T-helper 1 cell (primary cell): ENCODE results near the gene P2RX4.
A peak's percentile ranks its signal among the peaks of the same experiment; 100 is the strongest.
"Not testable (repeated sequence)": the region's sequence is repeated elsewhere in the genome, so short reads cannot be mapped to it uniquely, and the experiment has no call there.

Source experiments
- DNase-seq, 5 donors: peaks; one replicate each; pipeline ENCODE4 v3.0.0-alpha.2; 2012 to 2020
- total RNA-seq, 4 donors: gene quantifications; one replicate each; lab custom pipeline; 2026; lab: John Stamatoyannopoulos, UW

The P2RX4 gene
- total RNA-seq = 43.0 to 71.2 (median 46.3) reads per million in 4 donors

- DNase-seq = peak; percentile 71 to 91 (median 79)
Measured at GRCh38 chr12:121209624-121210572, at the start of gene P2RX4. Gene P2RX4, plus strand, starts transcription at chr12:121210129. Its CDS starts 36 bp downstream, at chr12:121210165.

DNA sequence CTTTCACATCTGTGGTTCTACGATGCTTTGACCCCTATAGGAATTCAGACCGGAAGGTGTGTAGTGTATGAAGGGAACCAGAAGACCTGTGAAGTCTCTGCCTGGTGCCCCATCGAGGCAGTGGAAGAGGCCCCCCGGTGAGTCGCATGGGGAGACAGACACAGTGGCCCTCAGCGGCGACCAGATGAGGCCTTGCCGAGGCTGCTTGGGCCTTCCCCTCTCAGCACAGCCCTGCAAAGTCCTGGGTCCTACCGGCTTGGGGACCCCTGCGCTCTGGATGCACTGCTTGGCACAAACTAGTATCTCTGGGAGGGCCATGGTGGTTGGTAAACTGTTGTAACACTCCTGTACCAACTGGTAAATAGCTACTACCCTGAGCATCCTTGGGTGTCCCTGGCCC lies 47.5 kb upstream of the P2RX4 start:
- no peak for DNase-seq

DNA sequence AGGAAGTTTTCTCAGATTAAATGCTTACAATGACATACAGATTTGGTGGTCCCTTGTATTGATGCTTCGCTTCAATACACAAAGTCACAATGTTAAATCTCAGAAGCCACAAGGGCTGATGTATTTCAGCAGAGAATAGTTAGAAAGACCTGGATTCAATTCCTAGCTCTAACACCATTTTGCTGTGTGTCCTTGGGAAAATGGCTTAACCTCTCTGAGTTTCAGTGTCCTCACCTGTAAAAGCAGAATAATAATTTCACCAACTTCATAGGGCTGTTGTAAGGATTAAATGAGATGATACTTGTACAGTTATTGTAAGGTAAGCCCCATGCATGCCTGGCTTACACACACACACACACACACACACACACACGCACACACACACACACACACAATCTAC lies 46.9 kb upstream of the P2RX4 start:
- DNase-seq = no peak

- DNase-seq = not testable (repeated sequence)
Measured at GRCh38 chr12:121164839-121165238, 45.1 kb upstream of the P2RX4 start.

DNA sequence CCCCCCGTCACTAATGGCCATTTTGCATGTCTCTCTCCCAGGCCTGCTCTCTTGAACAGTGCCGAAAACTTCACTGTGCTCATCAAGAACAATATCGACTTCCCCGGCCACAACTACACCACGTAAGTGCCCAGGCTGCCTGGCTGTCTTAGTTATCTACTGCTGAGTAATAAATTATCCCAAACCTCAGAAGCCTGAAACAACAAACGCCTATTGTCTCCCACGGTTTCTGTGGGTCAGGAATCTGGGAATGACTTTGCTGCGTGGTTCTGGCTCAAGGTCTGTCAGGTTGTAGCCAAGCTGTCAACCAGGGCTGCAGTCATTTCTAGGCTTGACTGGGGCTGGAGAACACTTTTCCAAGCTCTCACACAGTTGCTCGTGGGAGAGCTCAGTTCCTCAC lies 44.6 kb upstream of the P2RX4 start:
- no peak for DNase-seq

- DNase-seq = no peak
Measured at GRCh38 chr12:121166356-121166755, 43.6 kb upstream of the P2RX4 start.

GRCh38 chr12:121167232-121167820 lies 42.6 kb upstream of the P2RX4 start:
- no peak for DNase-seq

- DNase-seq = no peak
Measured at GRCh38 chr12:121167951-121168350, 42.0 kb upstream of the P2RX4 start.

- DNase-seq = no peak
Measured at GRCh38 chr12:121170151-121170550, 39.8 kb upstream of the P2RX4 start.

- DNase-seq = peak in 1 of 5 donors; percentile 15
Measured at GRCh38 chr12:121170611-121171260, 39.2 kb upstream of the P2RX4 start.

- DNase-seq = no peak
Measured at GRCh38 chr12:121172145-121172544, 37.8 kb upstream of the P2RX4 start.

GRCh38 chr12:121175383-121176119 lies 34.4 kb upstream of the P2RX4 start:
- no peak for DNase-seq

DNA sequence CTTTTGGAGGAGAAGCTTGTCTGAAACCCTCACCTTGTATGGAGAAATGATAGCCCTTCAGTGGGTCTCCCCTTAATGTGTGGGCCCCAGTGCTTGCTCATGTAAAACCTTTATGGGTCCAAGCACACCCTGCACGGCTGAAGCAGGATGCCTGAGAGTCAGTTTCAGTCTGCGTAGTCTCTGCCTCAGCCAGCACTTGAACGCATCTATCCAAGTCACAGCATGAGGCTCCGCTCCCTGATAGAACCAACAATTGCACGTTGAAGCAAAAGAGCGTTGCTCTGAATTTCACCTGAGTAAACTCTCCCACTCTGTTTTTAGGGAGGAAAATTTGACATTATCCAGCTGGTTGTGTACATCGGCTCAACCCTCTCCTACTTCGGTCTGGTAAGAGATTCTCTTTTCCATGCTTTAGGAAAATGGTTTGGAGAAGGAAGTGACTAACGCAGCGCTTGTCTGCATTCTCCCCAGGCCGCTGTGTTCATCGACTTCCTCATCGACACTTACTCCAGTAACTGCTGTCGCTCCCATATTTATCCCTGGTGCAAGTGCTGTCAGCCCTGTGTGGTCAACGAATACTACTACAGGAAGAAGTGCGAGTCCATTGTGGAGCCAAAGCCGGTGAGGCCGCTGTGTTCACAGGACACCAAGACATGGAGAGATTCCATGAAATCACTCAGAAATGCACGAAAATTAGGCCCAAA lies 33.0 kb upstream of the P2RX4 start:
- no peak for DNase-seq

- no peak for DNase-seq
Measured at GRCh38 chr12:121181181-121181580, 28.7 kb upstream of the P2RX4 start.

DNA sequence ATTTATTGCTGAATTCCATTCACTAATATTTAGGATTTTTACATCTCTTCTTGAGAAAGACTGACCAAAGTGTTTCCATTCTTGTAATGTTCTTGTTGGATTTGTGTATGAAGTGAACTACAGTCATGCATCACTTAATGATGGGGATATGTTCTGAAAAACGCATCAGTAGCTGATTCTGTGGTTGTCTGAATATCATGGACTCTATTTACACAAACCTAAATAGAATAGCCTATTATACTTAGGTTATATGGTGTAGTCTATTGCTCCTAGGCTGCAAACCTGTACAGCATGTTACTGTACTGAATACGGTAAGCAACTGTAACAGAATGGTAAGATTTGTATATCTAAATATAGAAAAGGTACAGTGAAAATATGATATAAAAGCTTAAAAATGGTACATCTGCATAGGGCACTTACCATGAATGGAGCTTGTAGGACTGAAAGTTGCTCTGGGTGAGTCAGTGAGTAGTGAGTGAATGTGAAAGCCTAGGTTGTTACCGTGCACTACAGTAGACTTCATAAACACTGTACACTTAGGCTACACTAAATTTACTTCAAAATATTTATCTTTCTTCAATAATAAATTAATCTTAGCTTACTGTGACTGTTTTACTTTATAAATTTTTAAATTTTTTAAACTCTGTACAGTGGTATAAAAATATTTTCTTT lies 27.6 kb upstream of the P2RX4 start:
- peak in 1 of 5 donors; percentile 20 for DNase-seq

- no peak for DNase-seq
Measured at GRCh38 chr12:121184425-121184824, 25.5 kb upstream of the P2RX4 start.

DNA sequence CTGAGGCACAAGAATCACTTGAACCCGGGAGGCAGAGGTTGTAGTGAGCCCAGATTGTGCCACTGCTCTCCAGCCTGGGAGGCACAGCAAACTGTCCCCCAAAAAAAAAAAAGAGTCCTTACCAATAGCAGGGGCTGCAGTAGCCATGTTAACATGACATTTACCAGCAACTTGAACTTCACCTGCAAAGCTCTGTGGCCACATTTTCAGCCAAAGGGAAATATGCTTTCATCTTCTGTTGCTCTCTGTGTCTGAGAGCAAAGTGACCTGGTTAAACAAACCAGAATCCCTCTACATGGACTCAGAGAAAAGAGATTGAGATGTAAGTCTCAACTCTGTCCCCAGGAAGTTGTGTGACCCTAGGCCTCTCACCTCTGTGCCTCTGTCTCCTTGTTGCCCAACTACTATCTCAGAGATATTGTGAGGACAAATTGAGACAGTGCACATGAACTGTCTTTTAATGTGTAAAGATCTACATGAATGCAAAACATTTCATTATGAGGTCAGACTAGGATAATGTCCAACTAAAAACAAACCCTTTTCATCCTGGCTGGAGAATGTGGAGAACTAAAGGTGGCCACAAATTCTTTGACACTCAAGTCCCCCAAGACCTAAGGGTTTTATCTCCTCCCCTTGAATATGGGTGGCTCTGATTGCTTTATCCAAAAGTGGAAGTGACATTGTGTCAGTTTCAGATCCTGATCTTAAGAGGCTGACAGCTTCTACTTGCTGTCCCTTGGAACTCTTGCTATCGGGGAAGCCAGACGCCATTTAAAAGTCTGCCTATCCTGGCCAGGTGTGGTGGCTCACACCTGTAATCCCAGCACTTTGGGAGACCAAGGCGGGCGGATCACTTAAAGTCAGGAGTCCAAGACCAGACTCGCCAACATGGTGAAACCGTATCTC lies 24.7 kb upstream of the P2RX4 start:
- DNase-seq = no peak

DNA sequence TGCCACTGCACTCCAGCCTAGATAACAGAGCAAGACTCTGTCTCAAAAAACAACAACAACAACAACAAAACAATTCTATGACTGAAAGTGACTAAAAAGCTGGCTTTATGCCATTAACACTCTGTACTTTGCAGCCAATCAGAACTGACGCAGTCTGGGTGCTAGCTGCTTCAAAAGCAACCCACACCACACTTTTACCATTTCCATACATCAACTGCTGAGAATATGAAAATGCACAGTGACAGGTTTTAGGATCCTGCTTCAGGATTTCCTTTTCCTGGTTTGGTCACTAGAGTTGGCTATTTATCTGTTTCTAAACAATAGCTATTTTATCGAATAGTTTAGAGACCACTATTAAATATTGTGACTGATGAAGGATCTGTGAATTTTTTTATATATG lies 23.1 kb upstream of the P2RX4 start:
- DNase-seq = no peak

DNA sequence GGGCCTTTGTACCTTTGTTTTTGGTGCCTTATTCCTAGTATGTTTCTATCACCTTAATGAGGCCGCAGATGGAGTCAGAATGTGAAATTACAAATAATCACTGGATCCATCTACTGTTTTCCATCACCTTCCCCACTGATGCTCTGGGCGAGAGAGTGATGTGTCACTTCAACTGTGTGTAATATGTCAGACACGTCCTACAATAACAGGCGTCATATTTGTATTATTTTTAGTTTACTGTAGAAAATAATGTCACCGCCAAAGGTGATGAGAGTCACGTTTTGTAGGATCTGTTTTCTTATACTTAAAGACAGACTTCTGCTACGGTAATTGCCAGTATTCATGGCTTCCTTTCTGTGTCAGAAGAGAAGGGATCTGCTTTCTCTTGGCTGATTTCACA lies 22.4 kb upstream of the P2RX4 start:
- DNase-seq = no peak

- no peak for DNase-seq
Measured at GRCh38 chr12:121188227-121188626, 21.7 kb upstream of the P2RX4 start.
